Measurements from ENCODE around the gene ATRAID. TPM values are rescaled to one million over a fixed set of nuclear protein-coding genes. Genes with fewer than 3 reads are reported as not detected.
A peak's percentile ranks its signal among the peaks of the same experiment; 100 is the strongest.
"Not testable (repeated sequence)": the region's sequence is repeated elsewhere in the genome, so short reads cannot be mapped to it uniquely, and the experiment has no call there.

Gene ATRAID
- total RNA-seq (2014; rRNA removed; shearing (Covaris generic)) = 182 and 203 TPM in 2 replicates

GRCh38 chr2:27211943-27212625, at the start of gene ATRAID, which contains the start of gene SLC5A6:
Gene ATRAID (plus strand): TSS chr2:27212041. CDS start chr2:27212369, 328 bp downstream.
Gene SLC5A6 (minus strand): TSS chr2:27212268. CDS start chr2:27207650, 4,618 bp downstream.
- H3K4me3 ChIP-seq (ENCODE audit: insufficient read depth, low read depth, low read length) = peak within 1 kb of the TSS; percentile 95
- peak; percentile 98 for DNase-seq
- H3K27me3 ChIP-seq (ENCODE audit: control insufficient read depth, insufficient read depth, low read length) = no peaks in the 10 kb centered on the region
- peaks cover 22% of the 10 kb centered on the region for H3K36me3 ChIP-seq (replicated peaks; ENCODE audit: control insufficient read depth, insufficient read depth, low read length)

- H3K36me3 ChIP-seq (replicated peaks; ENCODE audit: control insufficient read depth, insufficient read depth, low read length) = no peaks in the 10 kb centered on the region
- DNase-seq = no peak
- H3K27me3 ChIP-seq (ENCODE audit: control insufficient read depth, insufficient read depth, low read length) = no peaks in the 10 kb centered on the region
- H3K4me3 ChIP-seq (ENCODE audit: insufficient read depth, low read depth, low read length) = no peak overlapping the region
Measured at GRCh38 chr2:27162151-27163121, 49.4 kb upstream of the ATRAID start.

GRCh38 chr2:27164960-27165763, 46.7 kb upstream of the ATRAID start:
- Histone ChIP-seq H3K36me3 (replicated peaks; ENCODE audit: control insufficient read depth, insufficient read depth, low read length) (no peaks in the 10 kb centered on the region), H3K4me3 (ENCODE audit: insufficient read depth, low read depth, low read length) (no peak overlapping the region), H3K27me3 (ENCODE audit: control insufficient read depth, insufficient read depth, low read length) (no peaks in the 10 kb centered on the region)
- DNase-seq = no peak

- no peaks in the 10 kb centered on the region for H3K36me3 ChIP-seq (replicated peaks; ENCODE audit: control insufficient read depth, insufficient read depth, low read length)
- no peak for DNase-seq
- no peaks in the 10 kb centered on the region; the same call in 1 of the 2 replicates for H3K27me3 ChIP-seq (ENCODE audit: control insufficient read depth, insufficient read depth, low read length)
- H3K4me3 ChIP-seq (ENCODE audit: insufficient read depth, low read depth, low read length) = no peak overlapping the region
Measured at GRCh38 chr2:27170581-27171337, 41.1 kb upstream of the ATRAID start.

GRCh38 chr2:27171351-27171848, 40.4 kb upstream of the ATRAID start:
- Histone ChIP-seq H3K27me3 (ENCODE audit: control insufficient read depth, insufficient read depth, low read length) (no peaks in the 10 kb centered on the region; the same call in 1 of the 2 replicates), H3K36me3 (replicated peaks; ENCODE audit: control insufficient read depth, insufficient read depth, low read length) (no peaks in the 10 kb centered on the region), H3K4me3 (ENCODE audit: insufficient read depth, low read depth, low read length) (no peak overlapping the region)
- no peak for DNase-seq

GRCh38 chr2:27174638-27175037, 37.2 kb upstream of the ATRAID start:
- DNase-seq = no peak
- H3K36me3 ChIP-seq (replicated peaks; ENCODE audit: control insufficient read depth, insufficient read depth, low read length) = no peaks in the 10 kb centered on the region
- no peak overlapping the region for H3K4me3 ChIP-seq (ENCODE audit: insufficient read depth, low read depth, low read length)
- no peaks in the 10 kb centered on the region; the same call in 1 of the 2 replicates for H3K27me3 ChIP-seq (ENCODE audit: control insufficient read depth, insufficient read depth, low read length)

- no peaks in the 10 kb centered on the region; the same call in 1 of the 2 replicates for H3K27me3 ChIP-seq (ENCODE audit: control insufficient read depth, insufficient read depth, low read length)
- DNase-seq = no peak
- H3K36me3 ChIP-seq (replicated peaks; ENCODE audit: control insufficient read depth, insufficient read depth, low read length) = no peaks in the 10 kb centered on the region
- H3K4me3 ChIP-seq (ENCODE audit: insufficient read depth, low read depth, low read length) = no peak overlapping the region
Measured at GRCh38 chr2:27175330-27175729, 36.5 kb upstream of the ATRAID start.

- H3K27me3 ChIP-seq (ENCODE audit: control insufficient read depth, insufficient read depth, low read length); DNase-seq; H3K4me3 ChIP-seq (ENCODE audit: insufficient read depth, low read depth, low read length); H3K36me3 ChIP-seq (replicated peaks; ENCODE audit: control insufficient read depth, insufficient read depth, low read length): not testable (repeated sequence)
Measured at GRCh38 chr2:27175781-27176180, 36.1 kb upstream of the ATRAID start.

GRCh38 chr2:27177441-27178351, 34.1 kb upstream of the ATRAID start:
- Histone ChIP-seq H3K36me3 (replicated peaks; ENCODE audit: control insufficient read depth, insufficient read depth, low read length) (no peaks in the 10 kb centered on the region), H3K4me3 (ENCODE audit: insufficient read depth, low read depth, low read length) (no peak overlapping the region), H3K27me3 (ENCODE audit: control insufficient read depth, insufficient read depth, low read length) (no peaks in the 10 kb centered on the region)
- no peak for DNase-seq

- Histone ChIP-seq H3K27me3 (ENCODE audit: control insufficient read depth, insufficient read depth, low read length) (no peaks in the 10 kb centered on the region), H3K36me3 (replicated peaks; ENCODE audit: control insufficient read depth, insufficient read depth, low read length) (no peaks in the 10 kb centered on the region), H3K4me3 (ENCODE audit: insufficient read depth, low read depth, low read length) (no peak overlapping the region)
- no peak for DNase-seq
Measured at GRCh38 chr2:27178469-27178868, 33.4 kb upstream of the ATRAID start.

GRCh38 chr2:27179344-27180000, 32.4 kb upstream of the ATRAID start:
- no peaks in the 10 kb centered on the region for H3K27me3 ChIP-seq (ENCODE audit: control insufficient read depth, insufficient read depth, low read length)
- no peak for DNase-seq
- no peak overlapping the region for H3K4me3 ChIP-seq (ENCODE audit: insufficient read depth, low read depth, low read length)
- no peaks in the 10 kb centered on the region for H3K36me3 ChIP-seq (replicated peaks; ENCODE audit: control insufficient read depth, insufficient read depth, low read length)

- no peak for DNase-seq
- Histone ChIP-seq H3K36me3 (replicated peaks; ENCODE audit: control insufficient read depth, insufficient read depth, low read length) (no peaks in the 10 kb centered on the region), H3K27me3 (ENCODE audit: control insufficient read depth, insufficient read depth, low read length) (no peaks in the 10 kb centered on the region), H3K4me3 (ENCODE audit: insufficient read depth, low read depth, low read length) (no peak overlapping the region)
Measured at GRCh38 chr2:27182346-27182745, 29.5 kb upstream of the ATRAID start.
